Muscle layer of duodenum (tissue), 2 donors: ENCODE results near the gene VMO1.

ENCODE experiments used
- H3K27ac ChIP-seq: one replicate; pipeline ENCODE4 v1.7.0; 2013; ENCODE audit warnings: mild to moderate bottlenecking, low read length
- H3K27me3 ChIP-seq: one replicate; pipeline ENCODE4 v1.7.0; 2013; ENCODE audit warnings: low read depth, mild to moderate bottlenecking, control low read depth, low read length
- H3K36me3 ChIP-seq, 2 donors: one replicate each; pipeline ENCODE4 v1.7.0; 2013; ENCODE audit warnings: low read length in 2 of 2, control low read depth in 1 of 2, mild to moderate bottlenecking in 1 of 2; ENCODE audit not compliant: insufficient read depth in 2 of 2, control insufficient read depth in 1 of 2
- H3K4me1 ChIP-seq, 2 donors: one replicate each; pipeline ENCODE4 v1.7.0; 2013; ENCODE audit warnings: low read length in 2 of 2, mild to moderate bottlenecking in 2 of 2, control low read depth in 1 of 2, moderate library complexity in 1 of 2; ENCODE audit not compliant: insufficient read depth in 2 of 2, control insufficient read depth in 1 of 2
- H3K4me3 ChIP-seq, 2 donors: one replicate each; pipeline ENCODE4 v1.7.0; 2013; ENCODE audit warnings: low read length in 2 of 2, low read depth in 1 of 2, mild to moderate bottlenecking in 1 of 2
- H3K9me3 ChIP-seq, 2 donors: one replicate each; pipeline ENCODE4 v1.7.0; 2013; ENCODE audit warnings: low read length in 2 of 2, control low read depth in 1 of 2, mild to moderate bottlenecking in 1 of 2; ENCODE audit not compliant: control insufficient read depth in 1 of 2
- donor health status: healthy.

The VMO1 gene

DNA sequence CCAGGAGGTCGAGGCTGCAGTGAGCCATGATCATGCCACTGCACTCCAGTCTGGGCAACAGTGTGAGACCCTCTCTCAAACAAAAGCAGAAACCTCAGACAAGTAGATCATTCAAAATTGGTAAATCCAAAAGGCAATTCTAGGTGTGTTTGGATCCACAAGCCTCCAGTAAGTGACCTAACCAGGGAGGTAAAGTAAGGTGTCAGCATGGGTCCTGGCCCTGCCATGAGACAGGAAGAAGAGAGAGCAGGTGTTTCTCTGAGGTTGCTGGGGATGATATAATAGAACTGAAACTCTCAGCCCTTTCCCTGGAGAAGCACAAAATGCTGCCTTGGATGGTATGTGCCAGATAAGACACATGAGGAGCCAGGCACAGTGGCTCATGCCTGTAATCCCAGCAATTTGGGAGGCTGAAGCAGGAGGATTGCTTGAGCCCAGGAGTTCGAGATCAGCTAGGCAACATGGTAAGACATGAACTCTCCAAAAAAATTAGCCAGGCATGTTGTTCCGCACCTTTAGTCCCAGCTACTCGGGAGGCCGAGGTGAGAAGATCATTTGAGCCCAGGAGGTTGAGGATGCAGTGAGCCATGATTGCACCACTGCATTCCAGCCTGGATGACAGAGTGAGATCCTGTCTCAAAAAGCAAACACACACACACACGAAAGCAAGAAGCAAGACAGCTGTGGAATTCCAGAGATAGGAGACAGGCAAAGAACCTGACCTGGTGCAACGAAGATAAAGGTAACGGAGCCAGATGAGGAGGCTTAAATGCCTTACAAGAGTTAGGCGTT is 8.0 kb downstream of the VMO1 start:
- Histone ChIP-seq H3K27ac (no peak overlapping the region), H3K4me3 (no peak overlapping the region), H3K9me3 (no peaks in the 10 kb centered on the region), H3K36me3 (no peaks in the 10 kb centered on the region), H3K27me3 (no peaks in the 10 kb centered on the region), H3K4me1 (no peaks in the 10 kb centered on the region)

DNA sequence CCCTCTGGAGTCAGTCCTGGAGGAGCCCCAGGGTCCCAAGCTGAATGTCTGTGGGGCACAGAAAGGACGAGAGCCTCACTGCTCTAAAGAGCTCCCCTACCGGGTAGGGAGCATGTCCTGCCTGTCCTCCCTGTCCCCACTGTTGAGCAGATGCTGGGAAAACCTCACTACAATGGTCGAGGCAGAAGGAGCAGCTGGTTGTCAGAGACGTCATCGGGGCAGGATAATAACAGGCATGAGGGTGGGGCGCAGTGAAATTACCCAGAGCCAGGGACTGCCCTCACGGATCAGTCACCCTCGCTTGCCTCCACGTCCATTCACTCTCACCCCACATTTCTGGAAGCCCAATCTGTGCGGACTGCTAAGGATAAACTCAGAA is 13.9 kb downstream of the VMO1 start:
- no peaks in the 10 kb centered on the region for H3K36me3 ChIP-seq
- H3K4me3 ChIP-seq, result no peak overlapping the region
- no peaks in the 10 kb centered on the region for H3K4me1 ChIP-seq
- H3K27me3 ChIP-seq, result no peaks in the 10 kb centered on the region
- H3K9me3 ChIP-seq, result no peaks in the 10 kb centered on the region
- peak overlapping the region; percentile 74 for H3K27ac ChIP-seq

DNA sequence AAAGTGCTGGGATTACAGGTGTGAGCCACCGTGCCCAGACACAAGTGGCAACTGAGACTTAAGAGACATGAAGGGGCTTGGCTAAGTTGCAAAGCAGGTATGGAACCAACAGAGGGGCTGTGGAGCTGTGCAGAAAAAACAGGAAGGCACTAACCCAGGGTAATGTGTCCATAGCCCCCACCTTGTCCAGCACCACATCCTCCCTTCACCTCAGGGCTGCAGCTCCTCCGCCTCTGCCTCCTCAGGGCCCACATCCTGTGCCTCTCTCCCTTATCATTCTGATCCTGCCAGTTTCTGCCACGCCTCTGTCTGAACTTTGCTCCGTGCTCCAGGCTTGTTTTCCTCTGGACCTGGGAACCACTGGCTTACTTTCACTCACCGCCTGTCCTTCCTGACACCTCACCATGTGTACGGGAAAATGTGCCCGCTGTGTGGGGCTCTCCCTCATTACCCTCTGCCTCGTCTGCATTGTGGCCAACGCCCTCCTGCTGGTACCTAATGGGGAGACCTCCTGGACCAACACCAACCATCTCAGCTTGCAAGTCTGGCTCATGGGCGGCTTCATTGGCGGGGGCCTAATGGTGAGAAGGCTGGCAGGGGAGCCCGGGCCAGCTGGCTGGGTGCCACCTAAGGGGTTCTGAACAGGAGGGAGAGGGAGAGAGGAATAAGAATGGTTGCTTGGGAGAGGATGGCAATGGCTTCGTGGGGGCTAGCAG is 14.5 kb downstream of the VMO1 start, which contains the start of gene TM4SF5:
Gene TM4SF5 (plus strand): TSS at position 368 of the 716 bp plus-strand sequence. CDS start 37 bp downstream, at position 405.
- Histone ChIP-seq H3K4me1 (no peaks in the 10 kb centered on the region), H3K9me3 (no peaks in the 10 kb centered on the region), H3K27ac (peak within 1 kb of the TSS; percentile 74), H3K4me3 (no peak within 1 kb of the TSS), H3K27me3 (no peaks in the 10 kb centered on the region), H3K36me3 (no peaks in the 10 kb centered on the region)

- H3K4me3 ChIP-seq, result no peak overlapping the region
- no peak overlapping the region for H3K27ac ChIP-seq
- H3K4me1 ChIP-seq, result no peaks in the 10 kb centered on the region
- no peaks in the 10 kb centered on the region for H3K27me3 ChIP-seq
- no peaks in the 10 kb centered on the region for H3K9me3 ChIP-seq
- no peaks in the 10 kb centered on the region for H3K36me3 ChIP-seq
Measured at GRCh38 chr17:4769628-4770027, 16.5 kb downstream of the VMO1 start.

DNA sequence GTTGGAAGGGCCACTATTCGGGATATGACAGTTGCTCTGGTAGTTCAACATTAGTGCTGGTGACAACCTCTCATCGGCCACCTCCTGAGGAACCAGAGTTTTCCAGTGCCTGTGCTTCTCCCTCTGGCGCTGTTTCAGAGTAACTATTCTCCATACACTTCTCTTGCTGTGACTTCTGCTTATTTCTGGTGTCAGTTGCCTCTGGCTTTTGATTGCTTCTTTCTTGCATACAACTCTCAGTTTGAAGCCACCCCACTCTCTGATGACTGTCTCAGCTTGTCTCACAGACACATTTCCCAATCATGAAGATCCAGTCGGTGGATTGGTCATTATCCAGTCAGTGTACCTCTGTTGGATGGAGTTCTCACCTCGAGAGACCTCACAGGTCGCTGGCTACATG is 17.9 kb downstream of the VMO1 start:
- Histone ChIP-seq H3K4me3 (no peak overlapping the region), H3K36me3 (no peaks in the 10 kb centered on the region), H3K9me3 (no peaks in the 10 kb centered on the region), H3K27ac (peak overlapping the region; percentile 23), H3K4me1 (no peaks in the 10 kb centered on the region), H3K27me3 (no peaks in the 10 kb centered on the region)

- Histone ChIP-seq H3K9me3 (no peaks in the 10 kb centered on the region), H3K27me3 (no peaks in the 10 kb centered on the region), H3K4me1 (no peaks in the 10 kb centered on the region), H3K36me3 (no peaks in the 10 kb centered on the region), H3K4me3 (no peak overlapping the region), H3K27ac (peak overlapping the region; percentile 47)
Measured at GRCh38 chr17:4766723-4767122, 19.4 kb downstream of the VMO1 start.

- peak overlapping the region; percentile 47 for H3K27ac ChIP-seq
- H3K4me3 ChIP-seq, result no peak overlapping the region
Measured at GRCh38 chr17:4766201-4766600, 20.0 kb downstream of the VMO1 start.

GRCh38 chr17:4764595-4764994 is 21.6 kb downstream of the VMO1 start:
- Histone ChIP-seq H3K9me3 (no peaks in the 10 kb centered on the region), H3K4me3 (no peak overlapping the region), H3K36me3 (no peaks in the 10 kb centered on the region), H3K4me1 (no peaks in the 10 kb centered on the region), H3K27me3 (no peaks in the 10 kb centered on the region), H3K27ac (no peak overlapping the region)

More at GRCh38 chr17:4766201-4766600, 20.0 kb downstream of the VMO1 start:
- no peaks in the 10 kb centered on the region for H3K36me3 ChIP-seq
- no peaks in the 10 kb centered on the region for H3K4me1 ChIP-seq
- no peaks in the 10 kb centered on the region for H3K9me3 ChIP-seq
- no peaks in the 10 kb centered on the region for H3K27me3 ChIP-seq

GRCh38 chr17:4759776-4760236 is 26.4 kb downstream of the VMO1 start:
- no peaks in the 10 kb centered on the region for H3K36me3 ChIP-seq
- H3K27ac ChIP-seq, result no peak overlapping the region
- no peaks in the 10 kb centered on the region for H3K9me3 ChIP-seq
- H3K4me3 ChIP-seq, result no peak overlapping the region
- no peaks in the 10 kb centered on the region for H3K4me1 ChIP-seq
- H3K27me3 ChIP-seq, result no peaks in the 10 kb centered on the region

- Histone ChIP-seq H3K4me1 (no peaks in the 10 kb centered on the region), H3K27me3 (no peaks in the 10 kb centered on the region), H3K9me3 (no peaks in the 10 kb centered on the region), H3K27ac (no peak overlapping the region), H3K36me3 (no peaks in the 10 kb centered on the region), H3K4me3 (no peak overlapping the region)
Measured at GRCh38 chr17:4753392-4753791, 32.8 kb downstream of the VMO1 start.

DNA sequence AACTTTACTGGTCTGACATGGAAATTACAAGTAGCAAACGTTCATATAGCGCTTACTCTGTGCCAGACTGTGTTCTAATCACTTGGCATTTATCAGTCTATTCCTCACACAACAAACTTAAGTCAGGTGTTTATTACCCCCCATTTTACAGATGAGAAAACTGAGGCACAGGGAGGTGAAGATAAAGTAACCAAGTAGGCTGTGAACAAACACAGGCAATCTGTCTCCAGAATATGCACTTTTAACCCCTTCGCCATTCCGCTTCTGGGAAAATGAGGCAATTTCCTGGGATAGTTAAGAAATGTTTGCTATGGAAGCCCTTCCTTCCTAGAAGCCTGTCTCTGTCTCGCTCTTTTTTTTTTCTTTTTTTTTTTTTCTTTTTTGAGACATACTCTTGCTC is 34.2 kb downstream of the VMO1 start:
- H3K27ac ChIP-seq, result no peak overlapping the region
- no peak overlapping the region for H3K4me3 ChIP-seq
- no peaks in the 10 kb centered on the region for H3K9me3 ChIP-seq
- H3K36me3 ChIP-seq, result no peaks in the 10 kb centered on the region
- H3K4me1 ChIP-seq, result no peaks in the 10 kb centered on the region
- H3K27me3 ChIP-seq, result no peaks in the 10 kb centered on the region
